Breast epithelium (tissue), 3 donors: Measurements from ENCODE around the gene STXBP1.

Experiments
- CTCF ChIP-seq, 3 donors: fragments of 450-650 bp; IDR thresholded peaks; one replicate each; pipeline ENCODE4 v1.5.1; 2016 to 2017; ENCODE audit warnings: antibody characterized with exemption in 3 of 3, mild to moderate bottlenecking in 3 of 3, moderate library complexity in 3 of 3
- POLR2AphosphoS5 ChIP-seq, 3 donors: sonication (generic); formaldehyde crosslinking; IDR thresholded peaks; one replicate each; pipeline ENCODE4 v1.6.1; 2017; ENCODE audit warnings: antibody characterized with exemption in 3 of 3

GRCh38 chr9:127723444-127723843, 111.4 kb downstream of the STXBP1 start:
- no peak for TF ChIP-seq POLR2AphosphoS5 (IDR thresholded peaks at IDR 0.05)
- no peak for TF ChIP-seq CTCF (IDR thresholded peaks at IDR 0.05)
